HG03460 (cell line): ENCODE data around the gene SPRED2.
"Not testable (repeated sequence)": the region's sequence is repeated elsewhere in the genome, so short reads cannot be mapped to it uniquely, and the experiment has no call there.

Experiments
- ATAC-seq: cut with Tn5 transposase; IDR thresholded peaks from one replicate; pipeline ENCODE4 v1.9.1; 2021; ENCODE audit not compliant: unreplicated experiment

SPRED2 gene

GRCh38 chr2:65349863-65350262 lies 82.5 kb downstream of the SPRED2 start:
- no peak for ATAC-seq

GRCh38 chr2:65347913-65348312 lies 84.5 kb downstream of the SPRED2 start:
- ATAC-seq, result no peak

GRCh38 chr2:65345631-65346030 lies 86.8 kb downstream of the SPRED2 start:
- no peak for ATAC-seq

- no peak for ATAC-seq
Measured at GRCh38 chr2:65344689-65345088, 87.7 kb downstream of the SPRED2 start.

GRCh38 chr2:65344182-65344581 lies 88.2 kb downstream of the SPRED2 start:
- no peak for ATAC-seq

GRCh38 chr2:65343386-65343785 lies 89.0 kb downstream of the SPRED2 start:
- no peak for ATAC-seq

GRCh38 chr2:65340898-65341681 lies 91.3 kb downstream of the SPRED2 start:
- ATAC-seq, result no peak

GRCh38 chr2:65339648-65340047 lies 92.8 kb downstream of the SPRED2 start:
- ATAC-seq, result no peak

- ATAC-seq, result not testable (repeated sequence)
Measured at GRCh38 chr2:65338830-65339495, 93.4 kb downstream of the SPRED2 start.

- not testable (repeated sequence) for ATAC-seq
Measured at GRCh38 chr2:65337915-65338314, 94.5 kb downstream of the SPRED2 start.

GRCh38 chr2:65334714-65335113 lies 97.7 kb downstream of the SPRED2 start:
- no peak for ATAC-seq

- no peak for ATAC-seq
Measured at GRCh38 chr2:65331336-65332025, 100.9 kb downstream of the SPRED2 start.

- ATAC-seq, result no peak
Measured at GRCh38 chr2:65329525-65329924, 102.9 kb downstream of the SPRED2 start.

- ATAC-seq, result no peak
Measured at GRCh38 chr2:65326276-65326675, 106.1 kb downstream of the SPRED2 start.

GRCh38 chr2:65325066-65325465 lies 107.3 kb downstream of the SPRED2 start:
- ATAC-seq, result no peak

GRCh38 chr2:65320946-65321345 lies 111.5 kb downstream of the SPRED2 start:
- no peak for ATAC-seq

GRCh38 chr2:65320042-65320725 lies 112.2 kb downstream of the SPRED2 start:
- ATAC-seq, result peak; percentile 64

- no peak for ATAC-seq
Measured at GRCh38 chr2:65319674-65320041, 112.7 kb downstream of the SPRED2 start.

- ATAC-seq, result no peak
Measured at GRCh38 chr2:65319072-65319673, 113.2 kb downstream of the SPRED2 start.

GRCh38 chr2:65317841-65318240 lies 114.6 kb downstream of the SPRED2 start:
- no peak for ATAC-seq

GRCh38 chr2:65317351-65317750 lies 115.0 kb downstream of the SPRED2 start:
- ATAC-seq, result not testable (repeated sequence)
